Activated CD8-positive, alpha-beta memory T cell treated with anti-CD3 and anti-CD28 coated beads, Interleukin-2, amount 50 U/mL, for 1 hour (primary cell): ENCODE measurements around the gene ENTPD8.
"Not testable (repeated sequence)": the region's sequence is repeated elsewhere in the genome, so short reads cannot be mapped to it uniquely, and the experiment has no call there.

ENCODE experiments used
- DNase-seq: peaks from one replicate; pipeline ENCODE4 v3.0.0-alpha.2; 2020; ENCODE audit errors: extremely low read depth

Gene ENTPD8

GRCh38 chr9:137475666-137476065, 34.5 kb upstream of the ENTPD8 start:
- no peak for DNase-seq

GRCh38 chr9:137474271-137474670, 33.1 kb upstream of the ENTPD8 start:
- no peak for DNase-seq

GRCh38 chr9:137470785-137471184, 29.6 kb upstream of the ENTPD8 start:
- no peak for DNase-seq

GRCh38 chr9:137467896-137468295, 26.7 kb upstream of the ENTPD8 start:
- no peak for DNase-seq

GRCh38 chr9:137467161-137467581, 26.0 kb upstream of the ENTPD8 start:
- no peak for DNase-seq

GRCh38 chr9:137466389-137467085, 25.4 kb upstream of the ENTPD8 start:
- DNase-seq = not testable (repeated sequence)

GRCh38 chr9:137465720-137466388, 24.7 kb upstream of the ENTPD8 start:
- no peak for DNase-seq

GRCh38 chr9:137465000-137465719, 24.0 kb upstream of the ENTPD8 start:
- no peak for DNase-seq

DNA sequence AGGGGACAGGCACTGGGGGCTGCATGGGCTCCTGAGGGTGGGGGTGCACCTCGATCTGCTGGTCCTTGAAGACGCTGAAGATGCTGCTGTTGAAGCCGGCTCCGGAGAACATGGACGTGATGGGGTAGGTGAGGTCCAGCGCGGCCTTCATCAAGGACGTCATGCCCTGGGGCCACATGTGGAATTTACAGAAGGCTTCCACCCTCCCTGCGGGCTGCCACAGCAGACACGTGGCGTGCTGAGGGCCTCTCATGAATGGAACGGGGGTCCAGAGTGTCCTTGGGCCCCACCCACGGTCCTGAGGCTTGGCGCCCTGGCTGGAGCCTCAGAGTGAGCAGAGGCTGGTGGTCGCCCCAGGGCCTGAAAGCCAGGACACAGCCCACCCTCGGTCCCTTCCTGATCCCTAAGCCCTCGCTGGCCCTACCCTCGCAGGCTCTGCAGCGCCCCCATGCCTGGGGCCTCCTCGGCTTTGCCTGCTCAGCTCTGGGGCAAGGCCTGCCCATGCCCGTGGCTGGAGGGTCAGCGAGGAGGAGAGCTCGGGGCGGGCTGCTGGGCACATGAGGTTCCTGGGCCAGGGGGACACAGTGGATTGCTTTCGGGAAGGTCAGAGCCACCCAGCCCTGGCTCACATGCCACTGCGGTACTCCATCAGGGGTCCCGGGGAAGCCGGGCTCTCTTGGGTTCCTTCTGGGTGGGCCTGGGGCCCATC, 23.3 kb upstream of the ENTPD8 start:
- no peak for DNase-seq

DNA sequence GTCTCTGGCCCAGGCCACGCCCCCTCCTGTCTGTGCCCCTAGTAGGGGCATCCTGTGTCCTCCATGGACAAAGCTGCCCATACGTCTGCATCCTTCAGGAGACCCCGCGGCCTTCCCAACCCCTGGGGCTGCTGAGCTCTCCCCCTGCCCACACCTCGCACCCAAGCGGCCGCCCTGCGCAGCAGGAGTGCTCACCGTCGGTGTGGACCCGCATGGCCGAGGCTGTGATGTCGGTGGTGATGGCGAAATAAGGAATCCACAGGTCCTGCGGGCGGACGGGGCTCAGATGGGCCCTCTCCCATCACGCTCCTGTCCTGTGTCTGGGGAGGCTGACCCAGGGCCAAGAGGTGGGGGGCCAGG, 22.8 kb upstream of the ENTPD8 start:
- DNase-seq = no peak

DNA sequence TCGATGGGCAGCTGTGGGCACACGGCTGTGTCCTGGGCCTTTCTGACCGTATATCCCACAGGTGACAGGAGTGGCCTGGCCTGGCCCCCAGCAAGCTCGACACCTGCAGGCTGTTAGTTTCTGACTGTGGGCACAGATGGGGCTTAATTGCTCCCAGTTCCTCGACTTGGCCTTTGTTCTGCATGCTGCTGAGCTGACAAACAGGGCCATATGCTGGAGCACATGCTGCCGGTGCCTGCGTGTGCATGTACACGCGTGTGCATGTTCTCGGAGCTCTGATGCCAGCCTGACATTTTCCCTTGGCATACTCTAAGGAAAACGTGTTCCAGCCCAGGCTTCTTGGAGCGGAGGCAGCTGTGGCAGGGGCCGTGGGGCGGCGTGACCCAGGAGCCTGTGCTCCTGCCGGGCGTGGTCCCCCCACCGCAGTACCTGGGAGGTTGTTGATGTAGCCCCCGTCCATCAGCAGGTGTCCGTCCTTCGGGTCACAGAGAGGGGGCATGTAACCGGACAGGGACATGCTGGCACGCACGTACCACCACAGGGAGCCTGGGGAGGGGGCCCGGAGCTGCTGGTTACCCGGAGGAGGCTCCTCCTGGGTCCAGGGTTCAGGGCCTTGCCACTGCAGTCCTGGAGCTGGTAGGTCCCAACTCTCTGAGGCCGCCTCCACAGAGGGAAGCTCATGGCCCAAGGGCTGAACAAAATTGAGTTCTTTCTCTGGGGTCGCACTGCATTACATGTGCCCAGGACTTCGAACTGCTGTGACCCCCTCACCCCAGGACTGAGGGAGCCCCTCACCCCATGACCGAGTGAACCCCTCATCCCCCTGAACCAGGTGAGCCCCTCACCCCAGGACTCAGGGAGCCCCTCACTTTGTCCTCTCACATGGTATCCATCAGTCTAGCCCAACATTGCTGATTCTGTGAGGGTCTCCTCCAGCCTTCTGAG, 22.1 kb upstream of the ENTPD8 start:
- no peak for DNase-seq

DNA sequence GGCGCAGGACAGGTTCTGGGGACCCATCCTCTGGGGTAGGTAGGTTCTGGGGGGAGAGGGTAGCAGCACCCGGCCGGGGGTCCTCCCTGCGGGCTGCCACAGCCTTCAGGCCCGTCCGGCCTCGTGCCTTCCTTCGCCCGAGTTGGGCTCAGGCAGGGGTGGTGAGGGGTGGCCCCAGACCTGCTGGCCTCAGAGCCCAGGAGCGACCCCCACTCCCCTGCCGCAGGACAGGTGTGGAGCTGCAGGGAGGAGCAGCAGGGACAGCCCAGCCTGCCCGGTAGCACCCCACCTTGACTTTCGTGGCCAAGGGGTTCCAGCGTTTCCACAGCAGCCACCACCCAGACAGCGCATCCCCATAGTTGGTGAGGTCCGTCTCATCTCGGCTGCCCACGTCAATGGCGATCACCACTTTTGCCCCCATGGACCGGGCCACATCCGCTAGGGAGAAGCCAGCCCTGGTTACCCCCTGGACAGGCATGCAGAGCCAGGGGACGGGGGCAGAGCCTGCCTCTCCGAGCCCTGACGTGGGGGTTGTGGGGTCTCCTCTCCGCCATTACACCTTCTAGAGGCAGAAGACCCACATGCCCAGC, 21.3 kb upstream of the ENTPD8 start:
- no peak for DNase-seq

DNA sequence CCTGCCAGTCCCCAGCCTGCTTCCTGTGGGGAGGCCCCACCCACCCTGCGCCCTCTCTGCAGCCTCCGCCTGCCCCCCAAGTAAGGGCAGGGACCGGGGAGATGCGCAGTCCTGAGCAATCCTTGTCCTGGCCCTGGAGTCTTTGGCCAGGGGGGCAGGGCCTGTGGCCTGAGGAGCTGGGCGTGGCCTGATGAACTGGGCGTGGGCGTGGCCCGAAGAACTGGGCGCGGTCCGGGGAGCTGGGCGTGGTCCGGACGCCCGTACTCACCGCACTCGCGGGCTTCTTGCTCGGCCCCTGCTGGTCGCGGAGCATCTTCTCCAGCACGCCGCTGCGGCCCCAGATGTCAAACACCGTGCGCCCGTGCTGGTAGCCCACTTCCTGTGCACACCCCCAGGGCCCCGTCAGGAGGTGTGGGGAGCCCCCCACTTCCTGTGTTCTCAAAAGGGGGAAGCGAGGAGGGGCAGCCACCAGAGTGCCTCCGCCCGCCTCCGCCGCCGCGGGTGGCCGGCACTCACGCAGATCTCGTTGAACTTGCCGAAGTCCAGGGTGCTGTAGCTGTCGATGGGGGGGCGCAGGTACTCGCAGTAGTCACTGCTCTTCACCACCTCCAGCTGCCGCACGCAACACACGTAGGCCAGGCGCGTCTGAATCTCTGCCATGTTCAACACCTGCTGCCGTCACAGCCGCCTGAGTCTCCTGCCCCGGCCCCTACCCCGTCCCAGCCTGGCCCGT, 20.7 kb upstream of the ENTPD8 start:
- peak; percentile 81 for DNase-seq

DNA sequence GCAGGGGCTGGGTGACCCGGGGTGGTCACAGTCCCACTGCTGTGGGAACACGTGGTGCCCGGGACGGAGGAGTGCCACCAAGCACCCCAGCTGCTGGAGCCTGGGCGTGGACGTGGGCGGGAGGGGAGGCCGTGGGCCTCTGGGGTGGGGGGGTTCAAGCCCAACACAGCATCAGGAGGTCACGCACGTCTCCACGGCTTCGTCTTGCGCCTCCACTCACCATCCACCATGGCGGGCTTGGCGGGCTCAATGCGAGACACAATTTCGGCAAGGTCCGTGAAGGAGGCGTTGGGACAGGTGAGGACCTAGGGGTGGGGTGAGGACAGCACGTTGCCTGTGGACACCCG, 20.1 kb upstream of the ENTPD8 start:
- no peak for DNase-seq

GRCh38 chr9:137460363-137461315, 19.5 kb upstream of the ENTPD8 start:
- DNase-seq = no peak

DNA sequence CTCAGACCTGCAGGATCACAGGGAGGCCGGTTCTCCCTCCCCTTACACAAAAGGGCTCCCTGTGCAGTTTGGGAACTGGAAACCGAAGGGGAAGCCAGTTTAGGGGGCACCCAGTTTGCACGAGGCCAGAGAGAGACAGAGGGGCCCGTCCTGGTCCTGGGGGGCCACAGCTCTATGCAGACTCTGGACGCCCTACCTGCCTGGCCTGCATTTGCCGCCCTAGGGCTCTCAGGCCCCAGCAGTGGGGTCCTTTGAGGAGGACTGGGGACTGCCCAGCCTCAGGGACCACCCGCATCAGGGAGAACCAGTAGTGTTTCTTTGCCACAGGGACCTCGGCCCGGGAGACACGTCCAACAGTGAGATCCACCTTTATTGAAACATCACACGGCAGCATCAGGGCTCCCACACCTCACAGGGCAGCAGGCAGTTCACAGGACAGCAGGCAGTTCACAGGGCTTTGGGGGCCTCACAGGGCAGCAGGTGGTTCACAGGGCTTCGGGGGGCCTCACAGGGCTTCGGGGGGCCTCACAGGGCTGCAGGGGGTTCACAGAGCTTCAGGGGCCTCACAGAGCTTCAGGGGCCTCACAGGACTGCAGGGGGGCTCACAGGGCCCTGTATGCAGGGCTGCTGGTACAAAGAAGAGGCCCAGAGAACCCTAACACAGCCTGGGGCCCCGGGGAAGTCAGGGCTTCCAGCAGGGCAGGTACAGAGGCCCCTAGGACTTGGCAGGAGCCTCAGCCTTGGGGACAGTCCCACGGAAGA, 18.6 kb upstream of the ENTPD8 start:
- DNase-seq = no peak

GRCh38 chr9:137459152-137459600, 18.0 kb upstream of the ENTPD8 start, which contains the start of gene NSMF:
Gene NSMF (minus strand): TSS chr9:137459334. CDS start chr9:137459102, 232 bp downstream.
- peak; percentile 83 for DNase-seq
